HepG2 (cell line): ENCODE measurements around the gene RAD21L1. TPM values are rescaled to one million over a fixed set of nuclear protein-coding genes. Genes with fewer than 3 reads are reported as not detected.

Experiments
- ELF1 ChIP-seq: sonication (generic); formaldehyde crosslinking; IDR thresholded peaks from 2 replicates; pipeline ENCODE4 v1.4.0; 2020; ENCODE audit warnings: missing genetic modification reagents
- FOXM1 ChIP-seq: sonication (generic); formaldehyde crosslinking; IDR thresholded peaks from 2 replicates; pipeline ENCODE4 v1.5.0; 2020; ENCODE audit warnings: missing genetic modification reagents
- KMT2B ChIP-seq: IDR thresholded peaks from 2 replicates; pipeline ENCODE4 v1.6.1; 2016; ENCODE audit warnings: missing genetic modification reagents, missing compliant biosample characterization
- NFE2 ChIP-seq: sonication (generic); formaldehyde crosslinking; IDR thresholded peaks from 2 replicates; pipeline ENCODE4 v1.4.0; 2020; ENCODE audit warnings: missing genetic modification reagents
- NFKBIZ ChIP-seq: IDR thresholded peaks from 2 replicates; pipeline ENCODE4 v1.6.1; 2018; ENCODE audit warnings: missing genetic modification reagents, missing compliant biosample characterization
- SALL1 ChIP-seq: sonication (generic); formaldehyde crosslinking; IDR thresholded peaks from 2 replicates; pipeline ENCODE4 v1.8.0; 2022; ENCODE audit warnings: mild to moderate bottlenecking, missing genetic modification reagents
- SATB2 ChIP-seq: sonication (generic); formaldehyde crosslinking; IDR thresholded peaks from 2 replicates; pipeline ENCODE4 v1.5.0; 2020; ENCODE audit warnings: missing genetic modification reagents
- SETDB1 ChIP-seq: sonication (generic); formaldehyde crosslinking; IDR thresholded peaks from 2 replicates; pipeline ENCODE4 v1.5.1; 2020; ENCODE audit warnings: missing genetic modification reagents, mild to moderate bottlenecking, borderline replicate concordance
- SIN3B ChIP-seq: fragments of 150-350 bp; IDR thresholded peaks from 2 replicates; pipeline ENCODE4 v1.6.1; 2014; ENCODE audit warnings: low read length
- SMARCE1 ChIP-seq: fragments of 450-650 bp; IDR thresholded peaks from 2 replicates; pipeline ENCODE4 v1.6.1; 2017; ENCODE audit warnings: borderline replicate concordance
- SP2 ChIP-seq: sonication (generic); formaldehyde crosslinking; IDR thresholded peaks from 2 replicates; pipeline ENCODE4 v1.5.1; 2020; ENCODE audit warnings: mild to moderate bottlenecking, missing genetic modification reagents
- ZBTB34 ChIP-seq: sonication (generic); formaldehyde crosslinking; IDR thresholded peaks from 2 replicates; pipeline ENCODE4 v1.8.0; 2022; ENCODE audit warnings: mild to moderate bottlenecking, missing genetic modification reagents
- ZMYM3 ChIP-seq: sonication (generic); formaldehyde crosslinking; IDR thresholded peaks from 2 replicates; pipeline ENCODE4 v1.5.1; 2020; ENCODE audit warnings: mild to moderate bottlenecking, missing genetic modification reagents
- ZMYM4 ChIP-seq: sonication (generic); formaldehyde crosslinking; IDR thresholded peaks from 2 replicates; pipeline ENCODE4 v1.8.1; 2023; ENCODE audit warnings: mild to moderate bottlenecking, missing genetic modification reagents
- ZNF652 ChIP-seq: IDR thresholded peaks from 2 replicates; pipeline ENCODE4 v1.6.1; 2016; ENCODE audit warnings: low read depth, borderline replicate concordance
- ZNF770 ChIP-seq: sonication (generic); formaldehyde crosslinking; IDR thresholded peaks from 2 replicates; pipeline ENCODE4 v1.5.0; 2020; ENCODE audit warnings: mild to moderate bottlenecking, missing genetic modification reagents
- ZSCAN20 ChIP-seq: sonication (generic); formaldehyde crosslinking; IDR thresholded peaks from 2 replicates; pipeline ENCODE4 v1.4.0; 2020; ENCODE audit warnings: missing genetic modification reagents, mild to moderate bottlenecking, borderline replicate concordance
- polyA plus RNA-seq, 8 experiments: library from polyadenylated mRNA; depleted of rRNA in 3 of 8; stranded (reverse) in 7 of 8; unstranded in 1 of 8; fragments of >200 nt; fragmentation: Illumina TruSeq in 4 of 8; extraction: Trizol in 4 of 8; gene quantifications; 2 replicates each; pipeline versions ENCODE4 v1.2.1 to v1.2.3, GENCODE V29; 2011 to 2016; ENCODE audit warnings: low read depth in 4 of 8, missing spikeins in 1 of 8, mixed read lengths in 1 of 8; ENCODE audit not compliant: insufficient read depth in 1 of 8
- total RNA-seq, 5 experiments: library from RNA; depleted of rRNA; stranded (reverse); fragments of >200 nt; fragmentation: Illumina TruSeq; extraction: Trizol; gene quantifications; 2 replicates each; pipeline ENCODE4 v1.2.3, GENCODE V29; 2016; ENCODE audit warnings: low read depth in 1 of 5
- TF ChIP-seq, protein P1 (sequence below): sonication (generic); formaldehyde crosslinking; IDR thresholded peaks from 2 replicates; pipeline ENCODE4 v1.4.0; 2020; ENCODE audit warnings: missing genetic modification reagents
- TF ChIP-seq, protein P2 (sequence below): sonication (generic); formaldehyde crosslinking; conservative IDR thresholded peaks from 2 replicates; pipeline ENCODE4 v1.8.0; 2022; ENCODE audit warnings: mild to moderate bottlenecking, moderate library complexity, missing genetic modification reagents

The RAD21L1 gene
- total and polyA plus RNA-seq, 2 of the 13 experiments (the other 11 are each of a cell fraction or from before 2014, with no cell fraction given), result not detected

GRCh38 chr20:1212607-1213396, 13.0 kb upstream of the RAD21L1 start (continued):
- TF ChIP-seq ZSCAN20 (CRISPR knock-in tag) (no peak), ELF1 (CRISPR knock-in tag) (peak; percentile 80), SETDB1 (CRISPR knock-in tag) (no peak), ZNF770 (no peak), ZMYM3 (CRISPR knock-in tag) (peak; percentile 45; the same call in 1 of the 2 replicates), NFKBIZ (CRISPR knock-in tag) (no peak), SMARCE1 (no peak), SIN3B (0 out of 2 replicates have a peak, but pooled peaks have one; percentile 38), SP2 (CRISPR knock-in tag) (no peak), ZMYM4 (CRISPR knock-in tag) (peak; percentile 66; the same call in 1 of the 2 replicates), NFE2 (CRISPR knock-in tag) (no peak), FOXM1 (no peak), ZNF652 (CRISPR knock-in tag) (peak; percentile 56; the same call in 1 of the 2 replicates), SATB2 (CRISPR knock-in tag) (no peak), ZBTB34 (CRISPR knock-in tag) (no peak), KMT2B (CRISPR knock-in tag) (0 out of 2 replicates have a peak, but pooled peaks have one; percentile 41), SALL1 (CRISPR knock-in tag) (peak; percentile 78)
- TF ChIP-seq, protein P1, sequence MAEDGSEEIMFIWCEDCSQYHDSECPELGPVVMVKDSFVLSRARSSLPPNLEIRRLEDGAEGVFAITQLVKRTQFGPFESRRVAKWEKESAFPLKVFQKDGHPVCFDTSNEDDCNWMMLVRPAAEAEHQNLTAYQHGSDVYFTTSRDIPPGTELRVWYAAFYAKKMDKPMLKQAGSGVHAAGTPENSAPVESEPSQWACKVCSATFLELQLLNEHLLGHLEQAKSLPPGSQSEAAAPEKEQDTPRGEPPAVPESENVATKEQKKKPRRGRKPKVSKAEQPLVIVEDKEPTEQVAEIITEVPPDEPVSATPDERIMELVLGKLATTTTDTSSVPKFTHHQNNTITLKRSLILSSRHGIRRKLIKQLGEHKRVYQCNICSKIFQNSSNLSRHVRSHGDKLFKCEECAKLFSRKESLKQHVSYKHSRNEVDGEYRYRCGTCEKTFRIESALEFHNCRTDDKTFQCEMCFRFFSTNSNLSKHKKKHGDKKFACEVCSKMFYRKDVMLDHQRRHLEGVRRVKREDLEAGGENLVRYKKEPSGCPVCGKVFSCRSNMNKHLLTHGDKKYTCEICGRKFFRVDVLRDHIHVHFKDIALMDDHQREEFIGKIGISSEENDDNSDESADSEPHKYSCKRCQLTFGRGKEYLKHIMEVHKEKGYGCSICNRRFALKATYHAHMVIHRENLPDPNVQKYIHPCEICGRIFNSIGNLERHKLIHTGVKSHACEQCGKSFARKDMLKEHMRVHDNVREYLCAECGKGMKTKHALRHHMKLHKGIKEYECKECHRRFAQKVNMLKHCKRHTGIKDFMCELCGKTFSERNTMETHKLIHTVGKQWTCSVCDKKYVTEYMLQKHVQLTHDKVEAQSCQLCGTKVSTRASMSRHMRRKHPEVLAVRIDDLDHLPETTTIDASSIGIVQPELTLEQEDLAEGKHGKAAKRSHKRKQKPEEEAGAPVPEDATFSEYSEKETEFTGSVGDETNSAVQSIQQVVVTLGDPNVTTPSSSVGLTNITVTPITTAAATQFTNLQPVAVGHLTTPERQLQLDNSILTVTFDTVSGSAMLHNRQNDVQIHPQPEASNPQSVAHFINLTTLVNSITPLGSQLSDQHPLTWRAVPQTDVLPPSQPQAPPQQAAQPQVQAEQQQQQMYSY (CRISPR knock-in tag), result no peak
- TF ChIP-seq, protein P2, sequence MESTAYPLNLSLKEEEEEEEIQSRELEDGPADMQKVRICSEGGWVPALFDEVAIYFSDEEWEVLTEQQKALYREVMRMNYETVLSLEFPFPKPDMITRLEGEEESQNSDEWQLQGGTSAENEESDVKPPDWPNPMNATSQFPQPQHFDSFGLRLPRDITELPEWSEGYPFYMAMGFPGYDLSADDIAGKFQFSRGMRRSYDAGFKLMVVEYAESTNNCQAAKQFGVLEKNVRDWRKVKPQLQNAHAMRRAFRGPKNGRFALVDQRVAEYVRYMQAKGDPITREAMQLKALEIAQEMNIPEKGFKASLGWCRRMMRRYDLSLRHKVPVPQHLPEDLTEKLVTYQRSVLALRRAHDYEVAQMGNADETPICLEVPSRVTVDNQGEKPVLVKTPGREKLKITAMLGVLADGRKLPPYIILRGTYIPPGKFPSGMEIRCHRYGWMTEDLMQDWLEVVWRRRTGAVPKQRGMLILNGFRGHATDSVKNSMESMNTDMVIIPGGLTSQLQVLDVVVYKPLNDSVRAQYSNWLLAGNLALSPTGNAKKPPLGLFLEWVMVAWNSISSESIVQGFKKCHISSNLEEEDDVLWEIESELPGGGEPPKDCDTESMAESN (CRISPR knock-in tag), result no peak
